Breast epithelium (tissue), 3 donors: Measurements from ENCODE around the gene IPO9.

ENCODE experiments used
- POLR2A ChIP-seq: fragments of 450-650 bp; IDR thresholded peaks from one replicate; pipeline ENCODE4 v1.6.1; 2016; ENCODE audit warnings: antibody characterized with exemption, mild to moderate bottlenecking, moderate library complexity
- POLR2AphosphoS5 ChIP-seq, 3 donors: sonication (generic); formaldehyde crosslinking; IDR thresholded peaks; one replicate each; pipeline ENCODE4 v1.6.1; 2017; ENCODE audit warnings: antibody characterized with exemption in 3 of 3

DNA sequence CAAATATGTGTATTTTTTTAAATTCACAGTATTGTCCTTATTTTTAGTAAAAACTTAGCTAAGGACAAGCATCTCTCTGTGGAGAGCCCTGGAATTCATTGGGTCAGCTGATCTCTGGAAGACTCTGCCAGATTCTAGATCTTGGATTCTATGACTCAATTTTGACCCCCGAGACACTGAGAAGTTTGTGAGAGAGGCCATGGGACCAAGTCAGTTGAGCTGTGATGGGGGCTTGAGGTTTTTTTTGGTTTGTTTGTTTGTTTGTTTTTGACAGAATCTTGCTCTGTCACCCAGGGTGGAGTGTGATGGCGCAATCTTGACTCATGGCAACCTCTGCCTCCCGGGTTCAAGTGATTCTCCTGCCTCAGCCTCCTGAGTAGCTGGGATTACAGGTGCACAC is 73.2 kb downstream of the IPO9 start:
- TF ChIP-seq POLR2A (no peak), POLR2AphosphoS5 (IDR thresholded peaks at IDR 0.05) (no peak)
